ENCODE results near the gene LRRN2.

- TF ChIP-seq SIN3A (IDR thresholded peaks at IDR 0.05; ENCODE audit: borderline replicate concordance in 2 of 2, control insufficient read depth in 1 of 2, low read depth in 2 of 2, low read length in 2 of 2) (no peak), YY1 (IDR thresholded peaks at IDR 0.05; ENCODE audit: borderline replicate concordance in 1 of 3, control insufficient read depth in 1 of 3, extremely low read depth in 1 of 3, insufficient read depth in 3 of 3, insufficient read length in 1 of 3, insufficient replicate concordance in 2 of 3, low read depth in 1 of 3, low read length in 2 of 3) (no peak), EP300 (IDR thresholded peaks at IDR 0.05; ENCODE audit: low read length) (no peak)
Observed at GRCh38 chr1:204658295-204658694, 27.2 kb downstream of the LRRN2 start.

Data from K562 (cell line).